HUES6 (cell line): ENCODE measurements around the gene ARL10.

Experiments
- H3K27ac ChIP-seq: 2 replicates; pipeline ENCODE4 v1.7.0; 2013; ENCODE audit warnings: low read depth, mild to moderate bottlenecking, low read length, inconsistent platforms
- H3K27me3 ChIP-seq: 2 replicates; pipeline ENCODE4 v1.6.1; 2013; ENCODE audit warnings: low read length; ENCODE audit not compliant: control insufficient read depth, insufficient read depth
- H3K36me3 ChIP-seq: 2 replicates; pipeline ENCODE4 v1.6.1; 2013; ENCODE audit warnings: low read length; ENCODE audit not compliant: control insufficient read depth, insufficient read depth
- H3K4me1 ChIP-seq: 2 replicates; pipeline ENCODE4 v1.6.1; 2013; ENCODE audit warnings: low read length; ENCODE audit not compliant: control insufficient read depth, insufficient read depth
- H3K4me3 ChIP-seq: 2 replicates; pipeline ENCODE4 v1.5.1; 2013; ENCODE audit warnings: low read depth, low read length
- H3K9ac ChIP-seq: one replicate; pipeline ENCODE4 v1.6.1; 2013; ENCODE audit warnings: mild to moderate bottlenecking, low read length
- H3K9me3 ChIP-seq: 2 replicates; pipeline ENCODE4 v1.6.1; 2013; ENCODE audit warnings: low read depth, low read length; ENCODE audit not compliant: control insufficient read depth, insufficient read depth

The ARL10 gene

GRCh38 chr5:176391999-176392398 lies 26.7 kb downstream of the ARL10 start:
- no peaks in the 10 kb centered on the region for H3K27me3 ChIP-seq
- H3K9me3 ChIP-seq: no peaks in the 10 kb centered on the region
- no peak overlapping the region for H3K4me3 ChIP-seq
- H3K36me3 ChIP-seq: peaks cover 9% of the 10 kb centered on the region
- H3K4me1 ChIP-seq: peaks cover 4% of the 10 kb centered on the region; the same call in 1 of the 2 replicates
- H3K9ac ChIP-seq: no peak overlapping the region
- no peak overlapping the region for H3K27ac ChIP-seq

GRCh38 chr5:176392526-176392925 lies 27.2 kb downstream of the ARL10 start:
- H3K27ac ChIP-seq: no peak overlapping the region

GRCh38 chr5:176394096-176394495 lies 28.8 kb downstream of the ARL10 start:
- Histone ChIP-seq H3K4me1 (no peaks in the 10 kb centered on the region), H3K9me3 (no peaks in the 10 kb centered on the region), H3K27me3 (no peaks in the 10 kb centered on the region), H3K27ac (no peak overlapping the region), H3K36me3 (peaks cover 6% of the 10 kb centered on the region), H3K4me3 (no peak overlapping the region), H3K9ac (no peak overlapping the region)

More at GRCh38 chr5:176392526-176392925, 27.2 kb downstream of the ARL10 start:
- Histone ChIP-seq H3K9ac (no peak overlapping the region), H3K9me3 (no peaks in the 10 kb centered on the region), H3K4me1 (no peaks in the 10 kb centered on the region), H3K4me3 (no peak overlapping the region), H3K36me3 (peaks cover 6% of the 10 kb centered on the region), H3K27me3 (no peaks in the 10 kb centered on the region)

GRCh38 chr5:176394881-176395675 lies 29.8 kb downstream of the ARL10 start:
- Histone ChIP-seq H3K4me3 (no peak overlapping the region), H3K27me3 (no peaks in the 10 kb centered on the region), H3K9ac (no peak overlapping the region), H3K9me3 (no peaks in the 10 kb centered on the region), H3K36me3 (peaks cover 6% of the 10 kb centered on the region), H3K27ac (no peak overlapping the region), H3K4me1 (no peaks in the 10 kb centered on the region)

GRCh38 chr5:176396330-176396729 lies 31.0 kb downstream of the ARL10 start:
- Histone ChIP-seq H3K4me3 (no peak overlapping the region), H3K4me1 (no peaks in the 10 kb centered on the region), H3K27ac (no peak overlapping the region), H3K9me3 (no peaks in the 10 kb centered on the region), H3K9ac (no peak overlapping the region), H3K36me3 (peaks cover 3% of the 10 kb centered on the region; the same call in 1 of the 2 replicates), H3K27me3 (no peaks in the 10 kb centered on the region)

GRCh38 chr5:176397736-176398420 lies 32.6 kb downstream of the ARL10 start:
- Histone ChIP-seq H3K9ac (no peak overlapping the region), H3K4me1 (no peaks in the 10 kb centered on the region), H3K27ac (no peak overlapping the region), H3K4me3 (no peak overlapping the region), H3K9me3 (no peaks in the 10 kb centered on the region), H3K36me3 (peaks cover 3% of the 10 kb centered on the region; the same call in 1 of the 2 replicates), H3K27me3 (no peaks in the 10 kb centered on the region)

- Histone ChIP-seq H3K4me1 (no peaks in the 10 kb centered on the region), H3K36me3 (no peaks in the 10 kb centered on the region), H3K9ac (no peak overlapping the region), H3K27me3 (no peaks in the 10 kb centered on the region), H3K27ac (no peak overlapping the region), H3K4me3 (no peak overlapping the region), H3K9me3 (no peaks in the 10 kb centered on the region)
These were observed 35.3 kb downstream of the ARL10 start for GRCh38 chr5:176400382-176401156.

- Histone ChIP-seq H3K9me3 (no peaks in the 10 kb centered on the region), H3K4me3 (no peak overlapping the region), H3K9ac (no peak overlapping the region), H3K36me3 (no peaks in the 10 kb centered on the region), H3K4me1 (no peaks in the 10 kb centered on the region), H3K27me3 (no peaks in the 10 kb centered on the region), H3K27ac (no peak overlapping the region)
These were observed 36.3 kb downstream of the ARL10 start for GRCh38 chr5:176401281-176402205.

GRCh38 chr5:176405656-176406435 lies 40.6 kb downstream of the ARL10 start:
- no peaks in the 10 kb centered on the region for H3K36me3 ChIP-seq
- H3K9ac ChIP-seq: no peak overlapping the region
- H3K4me1 ChIP-seq: no peaks in the 10 kb centered on the region
- no peaks in the 10 kb centered on the region for H3K9me3 ChIP-seq
- H3K4me3 ChIP-seq: no peak overlapping the region
- H3K27me3 ChIP-seq: no peaks in the 10 kb centered on the region
- H3K27ac ChIP-seq: no peak overlapping the region
